Gastrocnemius medialis (tissue), 4 donors: ENCODE data around the gene USP46.

Experiments used
- CTCF ChIP-seq, 5 experiments: fragments of 450-650 bp in 3 of 5; fragments of 200-600 bp in 2 of 5; sonication (generic) in 2 of 5; IDR thresholded peaks in 4 of 5; conservative IDR thresholded peaks in 1 of 5; 1 replicate in 4 of 5; 2 replicates in 1 of 5; pipeline ENCODE4 v1.5.1; 2016 to 2019; ENCODE audit warnings: antibody characterized with exemption in 5 of 5, mild to moderate bottlenecking in 3 of 5, moderate library complexity in 3 of 5
- POLR2A ChIP-seq, 2 donors: fragments of 450-650 bp; IDR thresholded peaks; one replicate each; pipeline ENCODE4 v1.6.1; 2017; ENCODE audit warnings: antibody characterized with exemption in 2 of 2, mild to moderate bottlenecking in 2 of 2, moderate library complexity in 2 of 2

- TF ChIP-seq POLR2A (IDR thresholded peaks at IDR 0.05) (no peak), CTCF (IDR thresholded peaks at IDR 0.05 in 4 of 5, conservative IDR thresholded peaks at IDR 0.05 in 1 of 5) (no peak)
Measured at GRCh38 chr4:52645300-52645699, 13.8 kb downstream of the USP46 start.
